ENCODE data around the gene FBF1.

- no peak for TF ChIP-seq CTCF (IDR thresholded peaks at IDR 0.05 in 4 of 5, conservative IDR thresholded peaks at IDR 0.05 in 1 of 5)
- no peak for TF ChIP-seq POLR2A (IDR thresholded peaks at IDR 0.05)
Measured at GRCh38 chr17:75979705-75980187, 38.9 kb upstream of the FBF1 start.
